Inflammatory macrophage treated with lipopolysaccharide for 4 hours (primary cell): ENCODE data around the gene THADA.
"Not testable (repeated sequence)": the region's sequence is repeated elsewhere in the genome, so short reads cannot be mapped to it uniquely, and the experiment has no call there.

ENCODE experiments used
- DNase-seq: peaks from one replicate; pipeline ENCODE4 v3.0.0-alpha.2; 2020

THADA gene

DNA sequence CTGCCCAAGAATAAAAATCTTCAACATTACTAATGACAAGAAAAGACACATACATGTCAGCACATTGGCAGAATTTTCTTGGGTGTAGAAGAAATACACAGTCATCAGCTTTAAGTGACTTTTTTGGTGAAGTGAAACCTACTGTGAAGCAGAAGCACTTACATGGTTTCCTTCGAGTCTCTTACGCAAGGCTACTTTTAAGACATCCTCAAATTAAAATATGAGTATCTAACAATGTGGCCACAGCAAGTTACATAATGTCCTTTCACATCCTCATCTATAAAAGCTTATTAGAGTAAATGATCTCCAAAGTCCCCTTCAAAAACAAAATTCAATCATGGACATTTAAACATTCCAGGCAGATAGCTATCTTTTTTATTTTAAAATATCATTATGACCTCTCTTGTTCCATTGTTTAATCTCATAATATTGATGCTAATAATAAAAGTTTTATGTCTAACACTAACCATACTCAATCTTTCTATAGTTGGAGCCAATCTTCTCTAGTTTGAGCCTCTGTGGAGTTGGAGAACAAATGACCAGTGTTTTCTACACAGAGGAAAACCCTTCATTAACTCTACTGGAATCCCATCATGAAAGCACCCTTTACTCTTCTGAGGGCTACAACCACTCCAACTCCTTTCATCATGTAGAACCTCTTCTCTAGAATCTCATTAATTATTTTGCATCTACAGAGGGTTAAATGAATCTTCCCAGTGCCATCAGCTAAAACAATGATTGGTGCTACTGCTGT, 187.3 kb downstream of the THADA start:
- peak; percentile 99 for DNase-seq

- peak; percentile 55 for DNase-seq
Observed at GRCh38 chr2:43407935-43408334, 187.9 kb downstream of the THADA start.

DNA sequence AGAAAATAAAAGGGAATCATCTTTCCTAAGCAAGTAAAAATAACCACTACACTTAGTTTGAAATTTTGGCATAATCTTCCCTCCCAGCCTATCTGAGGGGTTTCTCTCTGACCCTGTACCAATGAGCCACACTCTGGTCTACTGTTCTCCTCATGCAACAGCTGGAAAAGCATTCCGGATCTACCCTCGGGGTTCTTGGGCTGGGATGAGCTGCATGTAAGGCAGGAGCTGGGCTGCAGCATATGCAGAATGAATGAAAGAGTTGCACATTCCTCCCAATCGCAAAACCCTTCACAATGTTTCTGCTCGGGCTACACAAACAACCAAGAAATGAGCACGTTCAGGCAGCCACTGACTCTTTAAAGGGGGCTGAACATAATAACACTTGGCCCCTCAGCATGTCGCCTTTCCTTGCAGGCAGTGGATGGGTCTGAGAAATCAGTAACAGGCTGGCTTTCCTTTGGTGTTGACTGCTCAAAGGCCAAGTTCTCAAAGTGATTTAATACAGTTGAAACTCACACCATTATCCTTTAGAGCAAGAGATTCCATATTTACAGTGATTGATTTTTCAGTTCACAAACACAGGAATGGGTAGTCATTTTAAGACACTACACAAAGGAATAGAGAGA, 189.1 kb downstream of the THADA start:
- DNase-seq = no peak

DNA sequence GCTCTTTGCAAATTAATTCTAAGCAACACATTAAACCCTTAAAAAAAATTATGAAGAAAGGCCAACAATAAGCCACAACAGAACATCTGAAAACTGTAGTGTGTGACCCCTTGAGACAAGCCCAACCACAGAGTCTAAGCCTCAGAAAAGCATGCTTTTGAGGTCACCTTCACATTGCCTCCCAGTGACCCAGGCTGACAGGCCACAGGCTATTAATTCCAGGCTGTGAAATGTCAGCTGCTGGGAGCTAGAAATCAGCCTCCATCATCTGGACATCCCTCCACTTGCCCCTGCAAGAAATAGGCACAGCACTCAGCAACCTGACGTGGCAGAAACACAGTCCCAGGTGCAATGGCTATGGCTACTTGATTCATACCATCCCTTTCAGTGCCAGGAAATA, 190.0 kb downstream of the THADA start:
- DNase-seq = no peak

GRCh38 chr2:43402452-43402937, 193.3 kb downstream of the THADA start:
- DNase-seq = no peak

DNA sequence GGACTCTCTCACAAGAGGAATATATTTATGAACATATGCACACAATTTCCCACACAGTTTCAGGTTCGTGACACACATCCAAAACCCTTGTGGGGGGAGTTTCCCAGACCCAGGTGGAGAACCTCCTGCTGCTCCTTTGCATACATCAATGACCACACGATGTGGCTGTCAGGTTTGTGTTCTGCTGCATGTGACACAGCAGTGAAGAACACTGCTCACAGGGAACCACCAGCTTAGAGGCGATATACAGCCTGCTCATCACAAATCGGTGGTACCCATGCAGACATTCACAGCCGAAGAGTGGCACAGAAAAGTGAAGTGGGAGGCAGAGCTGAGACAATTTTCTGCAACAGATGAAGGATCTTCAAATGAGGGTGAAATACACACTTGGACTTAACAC, 193.8 kb downstream of the THADA start:
- no peak for DNase-seq

DNA sequence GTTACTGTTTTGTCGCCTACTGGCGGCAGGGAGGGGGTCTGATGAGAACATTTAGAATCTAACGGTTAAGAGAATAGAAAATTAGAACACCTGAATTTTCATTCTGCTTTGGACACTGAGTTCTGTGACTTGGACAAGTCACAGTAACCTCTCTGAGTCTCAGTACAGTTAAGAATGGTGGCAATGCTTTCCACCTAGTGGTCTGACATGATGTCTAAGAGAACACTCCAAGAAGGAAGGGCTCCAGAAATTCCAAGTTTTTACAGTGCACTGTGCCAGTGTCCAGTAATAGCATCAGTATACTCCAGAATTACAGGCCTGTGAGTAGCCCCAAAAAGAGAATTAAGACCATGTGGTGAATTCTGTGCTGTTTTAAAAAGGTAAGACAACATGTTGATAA, 195.3 kb downstream of the THADA start:
- DNase-seq = no peak

- DNase-seq = no peak
Observed at GRCh38 chr2:43399515-43400264, 196.1 kb downstream of the THADA start.

- no peak for DNase-seq
Observed at GRCh38 chr2:43399098-43399497, 196.7 kb downstream of the THADA start.

DNA sequence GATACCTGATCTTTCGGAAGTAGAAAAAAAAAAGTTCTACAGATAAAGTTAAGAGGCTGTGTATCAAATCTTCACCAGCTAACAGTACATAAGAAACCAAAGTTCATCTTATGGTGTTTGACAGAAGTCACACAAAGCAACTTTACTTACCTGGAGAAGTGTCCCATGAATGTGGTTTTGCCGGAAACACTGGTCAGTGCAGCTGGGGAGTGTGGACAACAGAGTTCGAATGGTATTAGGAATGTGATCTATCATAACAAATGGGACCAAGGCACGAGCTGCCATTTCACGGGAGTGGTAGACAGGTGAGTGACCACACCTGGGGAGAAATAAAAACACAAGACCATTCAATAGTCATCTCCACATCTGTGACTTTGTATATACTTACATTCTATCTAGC, 198.0 kb downstream of the THADA start:
- no peak for DNase-seq

GRCh38 chr2:43397411-43397810, 198.4 kb downstream of the THADA start:
- no peak for DNase-seq

GRCh38 chr2:43396344-43396743, 199.5 kb downstream of the THADA start:
- DNase-seq = not testable (repeated sequence)

DNA sequence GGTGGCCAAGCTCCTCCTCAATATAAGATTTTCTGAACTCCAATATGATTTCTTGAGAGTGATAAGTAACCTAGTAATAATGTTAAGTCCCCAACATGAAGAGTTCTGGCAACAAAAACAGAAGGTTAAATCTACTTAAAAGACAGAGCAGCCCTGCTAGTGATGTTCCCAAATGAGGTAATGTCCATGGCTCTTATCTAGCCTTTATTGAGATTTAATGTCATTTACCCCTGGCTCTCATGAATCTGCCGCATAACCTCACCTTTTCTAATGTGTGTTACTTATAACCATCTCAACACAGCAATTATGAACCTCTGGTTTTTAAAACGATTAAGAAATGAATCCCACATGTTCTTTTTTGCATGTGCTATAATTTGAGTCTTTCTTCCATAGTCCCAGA, 201.9 kb downstream of the THADA start:
- DNase-seq = no peak

DNA sequence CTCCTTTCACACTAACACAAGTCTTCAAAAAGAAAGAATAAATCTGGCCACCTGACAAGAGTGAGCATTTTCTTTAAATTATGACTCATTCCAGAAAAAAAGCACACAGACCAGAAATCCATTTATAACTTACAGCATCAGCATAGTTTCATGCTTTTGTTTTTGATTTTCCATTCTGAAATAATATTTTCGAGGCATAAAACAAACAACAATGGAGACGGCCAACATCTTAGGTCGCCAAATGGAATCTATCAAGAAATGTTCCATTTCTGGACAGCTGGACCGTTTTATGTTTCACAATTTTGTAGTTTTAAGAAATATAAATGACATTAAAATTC, 204.0 kb downstream of the THADA start:
- DNase-seq = no peak

DNA sequence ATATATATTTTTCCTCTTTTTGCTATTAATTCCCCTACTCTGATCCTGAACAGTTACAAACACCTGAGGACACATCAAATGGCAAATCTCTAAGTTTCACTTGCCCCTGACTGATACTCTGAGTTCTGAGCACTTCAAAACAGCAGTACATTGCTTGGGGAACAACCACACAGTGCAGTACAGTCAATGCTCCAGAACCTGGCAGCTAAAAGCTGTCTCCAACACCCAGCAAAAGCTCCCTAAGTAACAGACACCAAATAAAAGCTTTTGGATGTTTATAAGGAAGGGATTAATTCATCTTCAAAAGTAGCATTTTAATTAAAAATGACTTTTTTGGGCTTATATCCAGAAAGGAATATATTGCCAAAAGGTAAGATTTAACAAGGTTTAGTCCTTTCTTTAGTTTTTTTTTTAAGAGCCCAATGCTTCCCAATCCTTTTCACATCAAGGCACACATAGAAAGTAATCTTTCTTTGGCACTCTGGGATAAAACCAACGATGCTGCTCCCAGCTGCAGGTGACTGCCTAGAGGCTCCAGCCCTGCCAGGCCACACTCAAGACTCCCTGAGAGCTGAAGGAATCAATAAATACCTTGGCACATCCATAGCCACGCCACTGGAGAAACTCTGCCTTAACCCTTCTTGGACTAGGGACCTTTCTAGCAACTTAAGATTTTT, 204.5 kb downstream of the THADA start:
- DNase-seq = no peak

DNA sequence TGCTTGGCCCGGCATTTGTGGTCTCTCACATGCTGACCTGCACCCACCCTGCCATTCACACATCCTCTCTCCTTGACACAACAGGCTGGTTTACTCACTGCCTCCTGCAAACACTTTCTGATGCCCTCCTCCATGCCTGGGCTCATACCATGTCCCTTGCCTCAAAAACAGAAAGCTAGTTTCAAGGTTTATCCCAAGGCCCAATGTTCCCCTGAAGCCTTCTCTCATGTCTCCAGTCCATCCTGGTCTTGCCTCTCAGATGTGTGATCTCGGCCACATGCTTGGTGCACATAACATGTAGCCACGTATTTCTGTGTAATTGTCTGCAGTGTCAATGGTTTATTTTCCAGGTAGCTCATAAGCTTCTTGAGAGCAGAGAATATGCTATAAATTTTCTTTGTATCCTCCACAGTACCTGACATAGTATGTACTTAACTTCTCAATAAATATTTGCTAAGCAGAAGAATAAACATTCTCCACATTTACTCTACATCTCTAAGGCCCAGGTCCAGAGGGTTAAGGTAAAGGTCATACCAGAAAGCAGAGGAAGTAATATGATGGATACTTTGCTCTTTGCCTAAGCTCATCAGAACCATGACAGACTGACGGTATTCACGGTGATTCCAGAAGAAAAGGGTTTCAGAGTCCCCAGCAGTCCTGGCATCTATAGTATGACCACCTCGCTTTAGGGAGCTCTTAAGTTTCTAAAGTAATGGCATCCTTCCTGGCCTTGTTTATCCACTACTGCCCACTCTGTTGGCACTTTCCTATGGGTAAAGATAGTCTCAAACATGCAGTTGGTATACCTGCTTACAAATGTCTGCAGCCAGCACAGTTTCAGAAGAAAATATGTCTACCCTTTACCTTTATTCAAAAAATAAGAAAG, 206.0 kb downstream of the THADA start:
- DNase-seq = no peak

DNA sequence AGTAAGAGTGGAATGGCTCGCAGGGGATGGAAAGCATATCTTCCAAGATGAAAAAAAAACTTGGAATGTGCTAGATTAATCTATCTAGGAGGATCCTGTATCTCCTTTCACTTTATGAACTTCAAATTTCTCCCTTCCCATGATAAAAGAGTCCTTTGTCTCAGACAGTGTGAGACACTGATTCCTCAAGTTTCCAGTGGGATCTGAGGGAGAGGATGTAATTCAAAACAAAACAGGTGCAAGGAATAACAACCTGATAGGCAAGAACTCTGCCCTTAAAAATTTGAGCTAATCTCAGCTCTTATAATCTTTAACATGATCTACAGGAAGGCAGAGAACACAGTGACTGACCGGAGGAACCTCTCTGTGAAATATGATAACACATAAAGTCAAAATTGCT, 207.5 kb downstream of the THADA start:
- no peak for DNase-seq

DNA sequence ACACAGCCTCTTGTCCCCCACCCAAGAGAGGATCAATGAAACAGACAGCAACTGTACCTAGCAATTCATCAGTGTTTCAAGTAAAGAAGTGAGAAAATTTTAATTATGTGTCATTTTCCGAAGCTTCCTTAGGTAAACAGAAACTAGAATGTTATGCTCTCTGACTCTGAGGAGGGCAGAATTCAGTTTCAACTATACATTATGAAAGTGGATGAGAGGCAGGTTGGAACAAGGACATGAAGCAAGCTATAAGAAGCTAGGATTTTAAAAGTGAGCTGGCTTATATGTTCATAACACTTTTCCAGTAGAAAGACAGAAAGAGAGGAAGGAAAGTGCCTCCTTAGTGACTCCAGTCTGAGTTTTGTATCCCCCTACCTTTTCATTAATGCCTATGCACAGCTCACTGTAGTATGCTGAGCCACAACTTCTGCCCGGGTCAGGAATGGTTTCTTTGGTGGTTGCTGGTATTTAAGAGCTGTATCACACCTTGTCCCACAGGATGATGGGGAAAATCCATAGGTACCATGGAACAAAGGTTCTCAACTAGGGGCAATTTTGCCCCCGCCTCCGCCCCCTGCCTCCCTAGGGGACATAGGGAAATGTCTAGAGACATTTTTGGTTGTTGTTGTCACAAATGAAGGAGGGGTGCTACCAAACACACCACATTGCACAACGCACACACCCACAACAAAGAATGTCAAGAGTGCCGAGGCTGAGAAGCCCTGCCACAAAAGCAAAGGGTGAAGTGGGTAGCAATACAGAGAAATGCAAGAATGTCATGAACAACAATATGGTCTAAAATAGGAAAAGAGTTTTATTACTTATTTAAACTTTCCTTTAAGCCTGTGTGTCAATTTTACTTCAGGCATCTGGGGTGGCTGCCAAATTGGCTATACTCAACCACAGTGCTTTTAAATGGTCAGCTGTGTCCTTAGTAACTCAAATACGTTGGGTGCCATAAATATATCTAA, 208.5 kb downstream of the THADA start:
- DNase-seq = no peak

DNA sequence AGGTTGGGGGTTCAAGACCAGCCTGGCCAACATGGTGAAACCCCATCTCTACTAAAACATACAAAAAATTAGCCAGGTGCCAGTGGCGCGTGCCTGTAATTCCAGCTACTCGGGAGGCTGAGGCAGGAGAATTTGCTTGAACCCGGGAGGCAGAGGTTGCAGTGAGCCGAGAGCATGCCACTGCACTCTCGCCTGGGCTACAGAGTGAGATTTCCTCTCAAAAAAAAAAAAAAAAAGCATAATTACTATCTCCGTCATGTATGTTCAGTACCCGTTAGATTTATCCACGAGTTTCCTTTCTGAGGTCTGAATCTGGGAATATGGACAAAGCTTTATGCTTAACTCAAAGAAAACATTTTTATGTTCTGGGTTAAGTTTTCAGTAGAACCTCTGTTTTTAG, 209.2 kb downstream of the THADA start:
- not testable (repeated sequence) for DNase-seq

GRCh38 chr2:43384143-43384542, 211.7 kb downstream of the THADA start:
- DNase-seq = no peak

GRCh38 chr2:43383533-43383932, 212.3 kb downstream of the THADA start:
- no peak for DNase-seq
